HCT116 (cell line): ENCODE data around the gene ZIC4.

ENCODE experiments used
- EZH2phosphoT487 ChIP-seq: fragments of 200-600 bp; IDR thresholded peaks from 2 replicates; pipeline ENCODE4 v1.6.1; 2018; ENCODE audit warnings: antibody characterized with exemption, borderline replicate concordance
- POLR2A ChIP-seq: IDR thresholded peaks from 2 replicates; pipeline ENCODE4 v1.7.0; 2011; ENCODE audit warnings: borderline replicate concordance; ENCODE audit not compliant: insufficient read depth, insufficient read length; ENCODE audit errors: extremely low read depth
- POLR2AphosphoS5 ChIP-seq: IDR thresholded peaks from 2 replicates; pipeline ENCODE4 v1.6.1; 2011; ENCODE audit warnings: mild to moderate bottlenecking, low read depth, low read length, moderate library complexity
- RAD21 ChIP-seq: IDR thresholded peaks from 2 replicates; pipeline ENCODE4 v1.6.1; 2012; ENCODE audit warnings: low read depth, mild to moderate bottlenecking
- SP1 ChIP-seq: IDR thresholded peaks from 2 replicates; pipeline ENCODE4 v1.6.1; 2012; ENCODE audit warnings: low read depth

- TF ChIP-seq RAD21 (no peak), POLR2AphosphoS5 (no peak), EZH2phosphoT487 (no peak), SP1 (no peak), POLR2A (no peak)
Measured at GRCh38 chr3:147404000-147404799, 2.1 kb downstream of the ZIC4 start.
